ENCODE results near the gene FAM89A.

Gene FAM89A
- long read RNA-seq, donor 1, transcript FAM89A-201 (2 exons, 1,495 nt): major isoform, 17 of 17 reads
- long read RNA-seq, donor 1, partial matches to known transcripts: 0 of 17 reads
- long read RNA-seq, donor 1, other reads (novel, unspliced or antisense): 0 of 17 reads
- long read RNA-seq, donor 2, transcript FAM89A-201 (2 exons, 1,495 nt): major isoform, 7 of 7 reads
- long read RNA-seq, donor 2, partial matches to known transcripts: 0 of 7 reads
- long read RNA-seq, donor 2, other reads (novel, unspliced or antisense): 0 of 7 reads
- long read RNA-seq, donor 3, transcript FAM89A-201 (2 exons, 1,495 nt): major isoform, 5 of 5 reads
- long read RNA-seq, donor 3, partial matches to known transcripts: 0 of 5 reads
- long read RNA-seq, donor 3, other reads (novel, unspliced or antisense): 0 of 5 reads
- long read RNA-seq, donor 4, transcript FAM89A-201 (2 exons, 1,495 nt): major isoform, 8 of 8 reads
- long read RNA-seq, donor 4, partial matches to known transcripts: 0 of 8 reads
- long read RNA-seq, donor 4, other reads (novel, unspliced or antisense): 0 of 8 reads
- long read RNA-seq, donor 5, transcript FAM89A-201 (2 exons, 1,495 nt): major isoform, 7 of 7 reads
- long read RNA-seq, donor 5, partial matches to known transcripts: 0 of 7 reads
- long read RNA-seq, donor 5, other reads (novel, unspliced or antisense): 0 of 7 reads
- long read RNA-seq, donor 6, transcript FAM89A-201 (2 exons, 1,495 nt): major isoform, 16 of 16 reads
- long read RNA-seq, donor 6, partial matches to known transcripts: 0 of 16 reads
- long read RNA-seq, donor 6, other reads (novel, unspliced or antisense): 0 of 16 reads
- long read RNA-seq, donor 7, transcript FAM89A-201 (2 exons, 1,495 nt): major isoform, 14 of 14 reads
- long read RNA-seq, donor 7, partial matches to known transcripts: 0 of 14 reads
- long read RNA-seq, donor 7, other reads (novel, unspliced or antisense): 0 of 14 reads
- long read RNA-seq, donor 8, transcript FAM89A-201 (2 exons, 1,495 nt): major isoform, 8 of 8 reads
- long read RNA-seq, donor 8, partial matches to known transcripts: 0 of 8 reads
- long read RNA-seq, donor 8, other reads (novel, unspliced or antisense): 0 of 8 reads

DNA sequence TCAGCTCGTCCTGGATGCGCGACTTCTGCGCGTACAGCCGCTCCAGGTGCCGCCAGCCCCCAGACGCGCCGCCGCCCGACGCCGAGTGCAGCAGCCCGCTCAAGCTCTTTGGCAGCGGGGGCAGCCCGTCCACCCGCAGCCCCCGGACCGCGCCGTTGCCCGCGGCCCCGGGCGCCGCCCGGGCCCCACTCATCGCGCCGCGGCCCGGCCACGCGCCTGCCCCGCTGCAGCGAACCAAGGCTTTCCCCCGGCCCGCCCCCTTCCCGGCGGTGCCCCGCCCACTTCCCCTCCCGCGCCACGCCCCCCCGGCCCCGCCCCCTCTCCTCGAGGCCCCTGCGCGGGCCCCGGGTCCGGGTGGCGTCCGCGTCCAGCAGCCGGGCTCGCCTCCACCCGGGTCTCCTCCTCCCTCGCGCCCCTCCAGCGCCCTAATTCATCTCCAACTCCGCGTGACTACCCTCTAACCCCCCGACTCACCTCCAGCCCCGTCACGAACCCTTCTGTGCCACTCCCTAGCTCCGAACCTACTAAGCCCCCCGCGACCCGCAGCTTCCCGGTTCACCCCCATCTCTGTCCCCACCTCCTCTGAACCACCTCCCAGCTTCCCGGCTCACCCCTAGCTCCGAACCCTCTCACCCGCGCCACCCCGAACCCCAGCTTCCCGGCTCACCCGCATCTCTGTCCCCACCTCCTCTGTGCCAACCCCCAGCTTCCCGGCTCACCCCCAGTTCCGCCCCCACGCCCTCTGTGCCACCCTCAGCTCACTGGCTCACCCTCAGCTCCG, at the start of gene FAM89A:
Gene FAM89A (minus strand): TSS at position 236 of the 781 bp plus-strand sequence. CDS start 43 bp downstream, at position 193.
- DNase-seq: peak; percentile 49

DNA sequence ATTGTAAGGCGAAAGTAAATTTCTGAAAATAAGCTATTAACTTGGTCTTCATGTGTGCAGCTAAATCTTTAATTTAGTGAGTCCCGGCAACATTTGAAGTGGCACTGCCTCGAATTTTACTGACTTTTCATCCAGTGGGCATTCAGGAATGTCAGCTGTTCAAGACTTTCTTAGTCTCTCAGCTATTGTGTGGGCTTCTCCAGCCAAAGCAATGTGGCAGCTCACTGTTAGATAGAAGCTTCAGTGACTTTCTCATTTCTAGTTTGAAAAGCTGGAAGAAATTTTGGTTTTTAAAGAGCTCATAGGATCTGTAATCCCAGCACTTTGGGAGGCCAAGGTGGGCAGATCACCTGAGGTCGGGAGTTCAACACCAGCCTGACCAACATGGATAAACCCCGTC, 44.3 kb upstream of the FAM89A start:
- no peak for DNase-seq

DNA sequence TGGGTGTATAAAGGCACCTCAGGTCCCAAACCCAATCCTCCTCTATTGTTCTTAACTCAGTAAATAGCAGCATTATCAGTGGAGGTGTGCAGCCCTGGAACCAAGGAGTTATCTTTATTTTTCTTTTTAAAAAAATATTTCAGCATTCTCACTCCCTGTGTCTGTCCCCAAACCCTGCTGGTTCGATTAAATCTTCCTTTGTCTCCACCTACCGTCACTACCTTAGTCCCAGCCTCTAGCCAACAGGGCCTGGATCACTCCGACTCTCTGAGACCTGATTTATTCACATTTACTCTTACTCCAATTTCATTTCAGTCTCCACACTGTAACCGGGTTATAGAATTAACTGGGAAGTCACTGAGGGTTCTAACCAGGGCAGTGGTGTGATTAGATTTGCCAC, 39.1 kb upstream of the FAM89A start:
- no peak for DNase-seq

DNA sequence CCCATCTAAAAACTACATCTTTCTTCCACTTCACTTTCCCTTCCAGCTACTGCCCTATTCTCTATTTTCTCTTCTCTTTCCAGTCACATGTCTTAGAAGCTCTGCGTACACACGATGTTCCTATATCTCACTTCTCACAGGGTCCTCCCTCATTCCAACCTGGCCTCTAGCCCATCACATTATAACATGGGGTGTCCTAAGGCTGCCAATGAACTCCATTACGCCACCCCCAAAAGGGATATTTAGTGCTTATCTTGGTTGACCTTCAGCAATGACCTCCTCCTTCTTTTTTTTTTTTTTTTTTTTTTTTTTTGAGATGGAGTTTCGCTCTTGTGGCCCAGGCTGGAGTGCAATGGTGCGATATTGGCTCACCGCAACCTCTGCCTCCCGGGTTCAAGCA, 38.2 kb upstream of the FAM89A start:
- no peak for DNase-seq

DNA sequence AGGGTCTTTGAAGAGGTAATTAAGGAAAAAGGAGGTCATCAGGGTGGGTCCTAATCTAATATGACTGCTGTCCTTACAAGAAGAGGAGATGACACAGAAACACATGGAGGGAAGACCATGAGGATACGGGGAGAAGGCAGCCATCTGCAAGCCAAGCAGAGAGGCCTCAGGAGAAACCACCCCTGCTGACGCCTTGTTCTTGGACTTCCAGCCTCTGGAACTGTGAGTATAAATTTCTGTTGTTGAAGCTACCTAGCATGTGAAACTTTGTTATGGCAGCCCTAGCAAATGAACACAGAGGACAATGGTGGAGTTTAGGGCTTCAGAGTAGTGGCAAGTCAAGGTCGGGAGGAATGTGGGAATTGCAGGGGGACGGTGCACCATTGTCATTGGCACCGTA, 36.7 kb upstream of the FAM89A start:
- DNase-seq: no peak

DNA sequence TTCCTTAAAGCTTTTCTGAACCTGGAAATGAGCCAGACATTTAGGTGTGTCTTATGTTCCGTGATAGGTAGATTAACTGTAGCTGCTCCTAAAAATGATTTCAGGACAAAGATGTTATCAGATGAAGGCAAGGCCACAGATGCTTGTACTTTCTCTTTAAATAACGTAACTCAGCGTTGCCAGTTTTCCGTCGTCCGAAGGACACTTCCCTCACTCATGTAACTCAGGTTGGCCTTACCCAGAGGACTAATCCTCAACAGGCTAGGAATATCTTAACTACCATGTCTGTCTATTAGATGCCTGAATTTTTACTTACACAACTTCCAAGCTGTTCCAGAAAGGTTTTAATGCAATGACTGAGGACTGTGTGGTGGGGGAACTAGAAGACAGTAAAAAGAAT, 35.4 kb upstream of the FAM89A start:
- DNase-seq: no peak

DNA sequence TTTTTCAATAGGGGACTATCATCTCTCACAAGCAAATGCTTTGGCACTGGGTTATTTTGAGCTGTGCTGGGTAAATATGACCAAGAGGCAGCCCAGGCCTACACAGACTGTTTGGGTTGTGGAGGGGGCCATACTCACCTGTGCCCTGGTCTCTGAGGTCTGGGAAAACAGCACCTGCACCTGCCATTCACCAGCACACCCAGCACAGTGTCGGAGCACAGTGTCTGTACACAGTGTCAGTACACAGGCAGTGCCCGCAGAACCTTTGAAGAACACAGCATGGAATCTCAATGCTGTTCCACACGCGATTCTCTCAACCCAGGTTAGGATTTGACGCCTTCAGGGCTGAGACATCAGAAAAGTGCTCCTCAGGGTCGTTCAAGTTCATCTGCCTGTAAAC, 35.0 kb upstream of the FAM89A start:
- no peak for DNase-seq

DNA sequence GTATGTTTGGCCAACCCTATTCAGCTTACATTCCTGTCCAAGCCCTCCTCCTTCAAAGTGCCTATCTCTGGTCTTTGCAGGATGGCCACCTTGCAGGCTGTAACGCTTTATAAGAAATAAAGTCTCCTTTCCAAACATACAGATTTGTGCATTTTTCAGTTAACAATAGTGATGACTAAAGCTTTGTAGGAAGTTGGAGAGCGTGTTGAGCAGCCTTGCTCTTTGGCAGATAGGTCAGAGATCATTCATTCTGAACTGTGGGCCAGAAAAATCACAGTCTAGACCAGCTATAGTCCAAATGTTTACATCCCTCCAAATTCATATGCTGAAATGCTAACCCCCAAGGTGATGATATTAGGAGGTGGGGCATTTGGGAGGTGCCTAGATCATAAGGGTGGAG, 34.0 kb upstream of the FAM89A start:
- DNase-seq: no peak

DNA sequence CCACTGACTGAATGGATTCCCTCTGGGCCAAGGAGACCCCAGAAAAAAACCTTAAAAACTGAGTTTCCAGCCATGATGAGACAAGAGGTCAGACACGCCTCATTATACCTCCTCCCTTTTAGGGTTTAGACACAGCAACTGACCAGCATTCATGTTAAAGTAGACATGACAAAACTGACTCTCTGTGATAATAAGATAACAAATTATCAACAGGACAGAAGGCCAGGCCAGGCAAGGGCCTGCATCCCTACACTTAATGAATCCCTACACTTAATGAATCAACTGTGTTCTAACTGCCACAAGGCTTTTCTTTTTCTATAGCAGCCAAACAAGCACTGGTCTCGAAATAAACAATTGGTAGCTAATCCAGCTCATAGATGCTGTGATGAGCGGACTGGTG, 33.3 kb upstream of the FAM89A start:
- DNase-seq: no peak

DNA sequence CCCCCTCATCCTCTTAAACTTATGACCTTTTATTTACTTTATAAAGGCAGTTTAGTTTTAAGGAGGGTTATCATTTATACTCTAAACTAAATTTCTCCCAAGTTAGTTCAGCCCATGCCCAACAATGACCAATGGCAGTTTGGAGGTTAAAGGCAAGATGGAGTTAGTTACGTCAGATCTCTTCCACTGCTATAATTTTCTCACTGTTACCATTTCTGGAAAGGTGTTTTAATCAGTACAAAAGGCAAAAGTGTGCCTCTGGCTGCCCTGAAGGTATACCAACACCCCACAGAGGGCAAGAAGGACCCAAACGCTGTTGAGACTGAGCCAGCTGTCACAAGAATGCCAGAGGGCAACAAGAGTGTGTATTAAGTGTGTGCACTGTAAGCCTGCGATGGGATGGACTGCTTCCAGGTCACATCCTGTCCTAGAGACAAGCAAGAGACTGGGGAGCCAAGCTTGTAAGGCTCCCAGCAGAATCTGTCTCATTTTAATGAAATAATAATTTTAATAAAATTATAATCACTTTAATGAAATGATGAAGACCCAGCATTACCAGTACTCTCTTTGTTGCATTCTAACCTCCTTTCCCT, 32.5 kb upstream of the FAM89A start:
- DNase-seq: no peak

DNA sequence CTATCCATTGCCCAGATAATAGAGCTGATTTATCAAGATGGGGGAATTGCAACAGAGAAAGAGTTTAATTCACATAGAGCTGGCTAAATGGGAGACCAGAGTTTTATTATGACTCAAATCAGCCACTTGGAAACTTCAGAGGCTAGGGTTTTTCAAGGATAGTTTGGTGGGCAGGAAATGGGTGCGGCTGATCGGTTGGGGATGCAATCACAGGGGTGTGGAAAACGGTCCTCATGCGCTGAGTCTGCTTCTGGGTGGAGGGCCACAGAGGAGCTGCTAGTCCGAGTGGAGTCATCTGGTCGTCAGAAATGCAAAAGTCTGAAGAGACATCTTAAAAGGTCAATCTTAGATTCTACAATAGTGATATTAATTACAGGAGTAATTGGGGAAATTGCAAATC, 32.0 kb upstream of the FAM89A start:
- DNase-seq: no peak

DNA sequence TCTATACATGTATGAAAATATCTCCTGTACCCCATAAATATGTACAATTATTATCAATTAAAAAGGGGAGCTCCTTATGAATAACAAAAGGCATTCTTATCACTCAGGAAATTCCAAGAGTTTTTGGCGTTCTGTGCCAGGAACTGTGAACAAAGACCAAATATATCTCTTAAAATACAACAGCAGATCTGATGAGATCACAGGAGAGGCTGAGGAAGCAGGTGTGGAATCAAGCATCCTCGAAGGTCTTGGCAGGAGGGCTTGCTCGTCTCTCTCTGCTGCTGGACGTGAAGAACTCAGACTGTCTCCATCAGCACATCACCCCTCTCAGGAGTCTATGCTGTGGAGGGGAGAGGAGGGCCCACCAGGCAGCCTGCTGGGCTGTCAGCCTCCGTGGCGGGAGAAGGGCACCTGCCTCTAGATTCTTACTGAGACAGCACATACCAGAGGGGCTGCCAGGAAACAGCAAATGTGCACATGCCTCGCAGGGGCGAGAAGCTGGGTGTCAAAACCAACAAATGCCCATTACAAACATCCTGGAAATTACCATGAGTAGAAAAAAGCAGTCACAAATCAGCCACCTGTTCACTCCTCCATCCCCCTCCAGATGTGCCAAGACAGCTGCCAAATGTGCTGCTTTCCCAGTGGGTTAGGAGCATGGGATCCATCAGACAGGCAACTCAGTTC, 30.8 kb upstream of the FAM89A start:
- no peak for DNase-seq

DNA sequence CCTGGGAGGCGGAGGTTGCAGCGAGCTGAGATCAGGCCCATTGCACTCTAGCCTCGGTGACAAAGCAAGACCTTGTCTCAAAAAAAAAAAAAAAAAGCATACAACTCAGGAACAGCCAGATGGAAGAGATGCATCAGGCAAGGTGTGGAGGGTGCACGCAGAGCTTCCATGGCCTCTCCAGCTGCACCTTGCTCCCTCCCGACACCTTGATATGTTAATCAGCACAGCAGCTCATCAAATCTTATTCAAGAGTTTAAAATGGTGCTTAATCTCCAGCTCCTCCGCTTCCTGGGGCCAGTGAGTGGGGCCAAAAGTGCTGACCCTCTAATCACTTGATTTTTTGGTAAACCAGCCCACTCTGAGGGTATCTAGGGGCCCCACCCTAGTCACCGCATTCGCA, 29.3 kb upstream of the FAM89A start:
- no peak for DNase-seq

DNA sequence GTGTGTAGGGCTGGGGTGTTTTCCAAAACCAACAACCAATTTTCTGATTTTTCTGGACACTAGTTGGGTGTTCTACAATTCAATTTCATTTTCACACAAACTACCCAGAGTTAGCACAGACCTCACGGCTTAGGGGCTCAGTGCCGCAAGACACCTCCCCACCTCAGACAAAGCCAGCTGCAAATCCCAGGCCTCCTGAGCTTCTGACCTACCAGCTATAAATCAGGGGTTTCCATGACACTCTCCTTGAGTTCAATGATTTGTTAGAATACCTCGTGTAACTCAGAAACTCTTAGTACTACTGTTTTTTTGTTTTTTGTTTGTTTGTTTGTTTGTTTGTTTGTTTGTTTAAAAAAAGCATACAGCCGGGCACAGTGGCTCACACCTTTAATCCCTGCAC, 28.7 kb upstream of the FAM89A start:
- peak; percentile 15 for DNase-seq

DNA sequence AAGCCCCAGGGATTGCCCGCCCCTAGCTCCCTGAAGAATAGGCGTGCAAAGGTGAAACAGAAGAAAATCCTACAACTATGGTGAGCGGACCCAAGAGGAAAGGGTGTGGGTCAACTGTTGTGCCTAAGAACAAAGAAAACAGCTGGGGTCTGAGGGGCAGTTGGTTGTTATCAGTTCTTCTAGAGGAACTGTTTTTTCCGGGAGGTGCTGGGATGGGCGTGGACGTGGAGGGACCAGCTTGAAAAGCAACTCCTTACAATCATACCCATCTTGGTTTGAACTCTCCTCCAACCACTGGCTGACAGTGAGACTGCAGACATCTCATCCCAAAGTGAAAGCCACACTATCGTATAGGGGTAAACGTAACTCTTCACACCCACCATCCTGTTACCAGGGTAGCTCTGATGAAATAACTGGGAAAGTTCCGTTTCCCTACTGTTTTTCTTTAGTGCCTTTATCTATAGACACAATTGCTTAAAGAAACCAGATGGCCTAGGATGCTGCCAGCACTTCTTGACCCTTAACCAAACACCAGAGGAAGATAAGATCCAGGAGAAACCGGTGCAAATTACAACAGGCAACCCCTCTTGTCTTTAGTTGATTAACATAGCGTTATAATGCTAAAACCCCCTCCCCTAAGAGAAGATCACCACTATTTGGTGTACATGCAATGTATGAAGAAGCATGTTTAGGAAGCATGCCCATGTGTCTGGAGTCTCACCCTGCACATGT, 25.6 kb upstream of the FAM89A start:
- no peak for DNase-seq

DNA sequence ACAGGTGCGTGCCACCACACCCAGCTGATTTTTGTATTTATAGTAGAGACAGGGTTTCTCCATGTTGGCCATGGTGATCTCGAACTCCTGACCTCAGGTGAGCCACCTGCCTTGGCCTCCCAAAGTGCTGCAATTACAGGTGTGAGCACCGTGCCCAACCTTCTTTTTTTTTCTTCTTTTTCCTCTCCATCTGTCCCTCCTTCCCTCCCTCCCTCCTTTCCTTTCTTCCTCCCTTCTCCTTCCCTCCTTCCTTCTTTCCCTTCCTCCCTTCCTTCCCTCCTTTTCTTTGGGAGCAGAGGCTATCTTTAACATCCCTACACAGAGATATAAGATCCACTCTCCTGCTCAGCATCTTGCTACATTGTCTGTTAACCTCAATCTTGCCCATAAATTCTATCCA, 24.4 kb upstream of the FAM89A start:
- DNase-seq: no peak

DNA sequence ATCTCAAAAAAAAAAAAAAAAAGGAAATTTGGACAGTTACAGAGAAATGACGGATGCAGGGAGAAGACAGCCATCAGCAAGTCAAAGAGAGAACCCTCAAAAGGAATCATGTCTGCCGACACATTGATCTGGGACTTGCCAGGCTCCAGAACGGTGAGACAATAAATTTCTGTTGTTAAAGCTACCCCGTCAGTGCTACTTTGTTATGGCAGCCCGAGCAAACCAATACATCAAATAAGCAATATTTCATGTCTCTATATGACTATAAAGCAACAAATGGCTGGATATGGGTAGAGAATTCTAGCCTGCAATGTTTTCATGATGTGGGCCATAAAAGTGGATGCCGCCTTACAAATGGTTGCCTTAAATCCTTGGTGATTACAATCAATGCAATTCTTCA, 23.3 kb upstream of the FAM89A start:
- no peak for DNase-seq

DNA sequence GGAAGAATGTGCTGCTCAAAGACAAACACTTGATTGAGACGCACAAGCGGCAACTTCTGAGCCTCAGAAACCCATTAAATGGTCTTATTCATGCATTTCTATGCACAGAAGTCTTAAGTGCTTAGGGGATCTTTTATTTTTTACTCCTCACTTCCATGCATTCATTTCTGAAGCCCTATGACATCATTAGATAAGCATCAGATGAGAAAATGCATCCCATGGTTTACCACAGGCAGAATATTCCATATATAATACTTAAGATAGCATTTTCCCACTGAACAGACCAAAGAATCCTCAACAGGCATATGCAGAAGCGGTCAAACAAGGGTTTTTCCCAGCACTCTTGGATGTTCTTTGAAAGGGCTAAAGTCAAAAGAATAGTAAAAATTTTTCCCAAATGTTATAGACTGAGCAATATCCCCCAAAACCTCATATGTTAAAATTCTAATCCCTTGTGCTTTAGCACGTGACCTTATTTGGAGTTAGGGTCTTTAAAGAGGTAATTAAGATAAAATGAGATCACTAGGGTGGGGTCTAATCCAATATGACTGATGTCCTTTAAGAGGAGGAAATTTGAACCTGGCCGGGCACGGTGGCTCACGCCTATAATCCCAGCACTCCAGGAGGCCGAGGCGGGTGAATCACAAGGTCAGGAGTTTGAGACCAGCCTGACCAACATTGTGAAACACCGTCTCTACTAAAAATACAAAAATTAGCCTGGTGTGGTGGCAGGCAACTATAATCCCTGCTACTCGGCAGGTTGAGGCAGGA, 22.6 kb upstream of the FAM89A start:
- DNase-seq: no peak

DNA sequence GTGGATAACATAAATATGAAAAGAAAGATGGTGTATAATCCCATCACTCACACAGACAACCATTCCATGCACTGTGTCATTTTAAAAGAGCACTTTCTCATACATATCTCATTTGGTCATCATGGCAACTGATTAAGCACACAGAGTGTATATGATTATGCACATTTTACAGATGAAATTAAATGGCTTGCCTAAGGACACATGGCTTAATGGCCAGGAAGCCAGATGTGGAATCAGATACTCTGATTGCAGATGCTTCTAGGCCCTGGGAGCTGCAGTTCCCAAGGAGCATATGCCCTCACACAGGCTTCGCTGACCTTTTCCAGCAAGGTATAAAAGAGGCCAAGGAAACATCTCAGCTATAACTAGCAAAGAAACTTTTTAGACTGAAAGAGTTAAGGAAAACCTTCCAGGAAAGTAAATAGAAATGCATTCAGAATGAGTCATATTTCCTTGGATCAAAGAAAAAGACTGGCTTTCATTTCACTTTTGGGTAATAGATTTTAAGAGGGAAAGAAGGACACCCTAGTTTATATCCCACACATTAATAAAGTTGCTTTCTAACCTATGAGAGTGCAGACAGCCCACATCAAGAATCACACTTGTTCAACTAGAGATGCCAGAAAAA, 19.6 kb upstream of the FAM89A start:
- DNase-seq: no peak
